CD4-positive, alpha-beta T cell treated with Interferon alpha-2 for 1 hour (primary cell): Measurements from ENCODE around the gene DERL3.

Source experiments
- DNase-seq, 2 donors: peaks; one replicate each; pipeline ENCODE4 v3.0.0-alpha.2; 2020 to 2022

The DERL3 gene

GRCh38 chr22:23831261-23831660 lies 7.5 kb downstream of the DERL3 start:
- no peak for DNase-seq

GRCh38 chr22:23829845-23830372 lies 8.9 kb downstream of the DERL3 start:
- DNase-seq, result no peak

- DNase-seq, result no peak
These were observed 9.8 kb downstream of the DERL3 start for GRCh38 chr22:23828800-23829680.

DNA sequence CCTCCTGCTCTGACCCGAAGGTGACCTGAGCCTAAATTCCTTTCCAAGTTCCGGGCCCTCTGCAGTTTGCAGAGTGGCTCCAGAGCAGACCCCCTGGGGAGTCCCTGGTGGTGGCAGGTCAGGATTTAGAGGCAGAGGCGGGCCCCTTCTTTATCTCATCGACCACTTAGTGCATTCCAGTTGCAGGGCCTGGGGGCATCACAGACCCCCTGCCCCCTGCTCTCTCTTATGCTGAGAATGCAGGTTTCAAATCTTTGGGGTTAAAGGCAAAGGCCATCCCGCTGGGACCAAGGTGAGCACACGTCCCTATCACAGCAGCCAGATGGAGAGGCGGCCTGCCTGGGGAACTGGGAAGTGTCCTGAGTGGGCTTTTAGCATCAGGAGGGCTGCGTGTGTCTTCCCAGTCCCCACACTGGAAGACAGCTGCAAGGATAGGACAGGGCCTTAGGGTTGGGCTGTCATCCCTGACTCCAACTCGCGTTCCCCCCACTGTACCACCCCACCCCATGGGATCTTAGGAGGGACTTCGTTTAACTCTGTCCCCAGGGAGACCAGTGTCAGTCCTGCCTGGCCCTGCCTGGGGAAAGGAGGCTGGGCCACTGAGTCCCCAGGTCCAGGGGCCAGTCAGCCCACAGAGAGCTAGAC lies 11.3 kb downstream of the DERL3 start:
- DNase-seq, result no peak

GRCh38 chr22:23826510-23827350 lies 12.1 kb downstream of the DERL3 start:
- DNase-seq, result no peak

GRCh38 chr22:23825246-23825905 lies 13.4 kb downstream of the DERL3 start:
- no peak for DNase-seq

- DNase-seq, result no peak
These were observed 14.1 kb downstream of the DERL3 start for GRCh38 chr22:23824476-23825245.

- no peak for DNase-seq
These were observed 15.4 kb downstream of the DERL3 start for GRCh38 chr22:23823331-23823791.

- no peak for DNase-seq
These were observed 16.6 kb downstream of the DERL3 start for GRCh38 chr22:23822101-23822671.

DNA sequence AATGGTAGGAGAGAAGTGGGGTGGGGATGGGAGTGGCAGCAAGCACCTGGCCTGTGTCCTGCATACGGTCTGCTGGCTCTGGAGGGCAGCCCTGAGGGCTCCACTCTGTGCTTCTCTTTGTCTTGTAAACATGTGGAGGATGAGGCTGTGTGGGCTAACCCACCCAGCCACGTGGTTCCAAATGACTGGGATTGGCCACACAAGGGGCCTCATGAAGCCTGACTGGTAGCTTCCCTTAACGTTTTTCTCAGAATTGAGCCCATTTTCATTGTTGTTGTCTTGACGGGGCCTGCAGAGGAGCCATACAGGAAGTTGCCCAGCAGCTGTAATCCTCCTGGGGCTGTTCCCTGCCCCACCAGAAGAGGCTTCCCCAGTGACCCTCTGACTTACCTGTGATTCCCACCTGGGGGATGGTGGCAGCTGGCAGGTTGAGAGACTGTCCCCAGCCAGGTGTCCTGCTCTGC lies 18.0 kb downstream of the DERL3 start:
- no peak for DNase-seq

GRCh38 chr22:23818541-23818940 lies 20.3 kb downstream of the DERL3 start:
- DNase-seq, result no peak

- no peak for DNase-seq
These were observed 21.7 kb downstream of the DERL3 start for GRCh38 chr22:23817146-23817545.

DNA sequence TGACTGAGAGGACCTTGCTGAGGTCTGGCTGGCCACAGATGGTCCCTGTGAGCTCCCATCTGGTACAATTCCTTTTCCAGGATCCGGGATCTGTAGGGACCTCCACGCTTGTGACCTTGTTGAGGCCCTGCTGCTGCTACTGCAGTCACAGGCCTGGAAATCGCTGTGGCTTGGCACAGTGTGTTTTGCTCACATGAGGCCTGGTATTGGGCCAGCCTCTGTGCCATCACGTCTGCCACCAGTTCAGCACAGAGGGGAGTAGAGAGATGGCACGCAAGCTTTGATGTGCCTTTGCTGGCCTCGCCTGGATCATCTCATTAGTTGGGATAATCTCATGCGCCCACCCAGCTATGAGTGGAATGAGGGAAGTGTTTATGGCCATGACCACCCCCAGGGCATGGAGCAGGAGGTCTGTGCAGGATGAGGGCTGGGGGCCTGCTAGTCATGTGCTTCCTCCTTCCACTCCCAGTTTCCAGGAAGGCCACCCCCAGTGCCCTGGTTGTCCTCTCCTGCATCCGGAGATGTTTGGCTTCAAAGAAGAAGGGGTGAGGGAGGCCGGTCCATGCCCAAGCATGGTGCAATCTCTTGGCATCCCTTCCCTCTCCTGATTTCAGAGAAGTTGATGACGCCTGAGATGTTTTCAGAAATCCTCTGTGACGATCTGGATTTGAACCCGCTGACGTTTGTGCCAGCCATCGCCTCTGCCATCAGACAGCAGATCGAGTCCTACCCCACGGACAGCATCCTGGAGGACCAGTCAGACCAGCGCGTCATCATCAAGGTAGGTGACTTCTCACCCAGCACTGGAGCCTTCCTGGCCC lies 22.4 kb downstream of the DERL3 start:
- DNase-seq, result no peak

- no peak for DNase-seq
These were observed 23.2 kb downstream of the DERL3 start for GRCh38 chr22:23815541-23816155.

DNA sequence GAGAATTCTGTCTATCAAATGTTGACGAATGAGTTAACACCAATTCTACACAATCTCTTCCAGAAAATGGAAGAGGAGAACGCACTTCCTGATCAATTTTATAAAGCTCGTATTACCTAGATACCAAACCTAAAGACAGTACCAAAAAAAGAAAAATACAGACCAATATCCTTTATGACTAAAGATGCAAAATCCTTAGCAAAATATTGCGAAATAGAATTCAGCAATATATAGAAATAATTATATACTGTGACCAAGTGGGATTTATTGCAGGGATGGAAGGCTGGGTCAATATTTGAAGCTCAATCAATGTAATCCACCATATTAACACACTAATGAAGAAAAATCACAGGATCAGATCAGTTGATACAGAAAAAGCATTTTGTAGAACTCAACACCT lies 26.4 kb downstream of the DERL3 start:
- no peak for DNase-seq

GRCh38 chr22:23806837-23807236 lies 32.0 kb downstream of the DERL3 start:
- no peak for DNase-seq

DNA sequence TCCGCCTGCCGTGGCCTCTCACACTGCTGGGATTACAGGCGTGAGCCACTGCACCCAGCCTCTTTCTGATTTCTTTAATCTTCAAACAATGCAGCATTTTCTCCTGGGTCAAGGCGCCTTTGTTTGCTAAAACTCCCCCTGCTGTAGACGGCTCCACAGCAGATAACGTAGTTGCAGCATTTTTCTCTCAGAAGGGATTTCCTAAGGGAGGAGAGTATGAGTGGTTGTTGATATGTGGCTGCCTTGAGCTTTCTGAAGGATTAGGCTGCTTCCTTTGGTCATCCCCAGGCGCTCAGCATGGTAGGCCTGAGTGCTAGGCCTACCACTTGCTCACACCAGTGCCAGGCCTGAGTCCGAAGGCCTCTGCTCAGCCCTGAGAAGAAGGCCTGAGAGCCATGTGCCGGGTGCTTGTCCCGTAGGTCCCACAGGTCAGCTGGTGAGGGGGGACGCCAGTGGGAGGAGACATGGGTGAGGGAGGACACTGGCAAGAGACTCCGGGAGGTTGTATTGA lies 34.0 kb downstream of the DERL3 start:
- no peak for DNase-seq

DNA sequence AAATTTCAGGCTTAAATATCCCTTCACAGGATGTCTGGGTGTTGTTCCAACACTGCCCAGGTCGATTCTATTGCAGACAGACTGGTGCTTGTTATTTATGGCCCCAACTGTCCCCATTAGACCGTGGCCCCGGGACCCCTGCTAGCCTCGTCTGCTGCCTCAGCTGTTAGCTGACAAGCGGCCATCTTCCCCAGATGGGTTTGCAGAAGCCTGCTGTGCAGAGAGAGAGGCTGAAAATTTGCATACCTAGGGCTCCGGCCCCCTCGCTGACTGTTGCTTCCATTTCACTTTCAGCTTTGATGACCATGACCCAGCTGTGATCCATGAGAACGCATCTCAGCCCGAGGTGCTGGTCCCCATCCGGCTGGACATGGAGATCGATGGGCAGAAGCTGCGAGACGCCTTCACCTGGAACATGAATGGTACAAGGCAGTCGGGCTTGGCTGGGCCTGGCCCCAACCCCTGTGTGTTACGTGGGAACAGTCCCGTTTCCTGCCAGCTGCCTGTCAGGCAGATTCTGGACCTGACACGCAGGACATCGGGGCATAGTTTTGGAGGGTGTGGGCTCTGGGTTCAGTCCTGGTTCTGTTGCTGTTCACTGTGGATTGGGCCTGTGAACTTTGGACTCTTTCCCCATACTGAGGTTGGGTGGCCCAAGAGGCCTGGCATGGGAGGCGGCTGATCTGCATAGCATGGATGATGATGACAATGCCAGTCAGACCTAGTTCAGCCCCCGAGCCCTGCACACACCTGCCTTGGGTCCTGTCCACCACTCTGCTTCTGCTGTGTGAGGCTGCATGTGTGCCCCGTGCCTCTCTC lies 35.6 kb downstream of the DERL3 start:
- DNase-seq, result no peak
